GM19324 (cell line): ENCODE data around the gene TMEM181.
"Not testable (repeated sequence)": the region's sequence is repeated elsewhere in the genome, so short reads cannot be mapped to it uniquely, and the experiment has no call there.

Experiments used
- ATAC-seq: cut with Tn5 transposase; IDR thresholded peaks from one replicate; pipeline ENCODE4 v1.9.1; 2021; ENCODE audit warnings: mild to moderate bottlenecking, moderate library complexity; ENCODE audit not compliant: unreplicated experiment, low FRiP score

The TMEM181 gene

DNA sequence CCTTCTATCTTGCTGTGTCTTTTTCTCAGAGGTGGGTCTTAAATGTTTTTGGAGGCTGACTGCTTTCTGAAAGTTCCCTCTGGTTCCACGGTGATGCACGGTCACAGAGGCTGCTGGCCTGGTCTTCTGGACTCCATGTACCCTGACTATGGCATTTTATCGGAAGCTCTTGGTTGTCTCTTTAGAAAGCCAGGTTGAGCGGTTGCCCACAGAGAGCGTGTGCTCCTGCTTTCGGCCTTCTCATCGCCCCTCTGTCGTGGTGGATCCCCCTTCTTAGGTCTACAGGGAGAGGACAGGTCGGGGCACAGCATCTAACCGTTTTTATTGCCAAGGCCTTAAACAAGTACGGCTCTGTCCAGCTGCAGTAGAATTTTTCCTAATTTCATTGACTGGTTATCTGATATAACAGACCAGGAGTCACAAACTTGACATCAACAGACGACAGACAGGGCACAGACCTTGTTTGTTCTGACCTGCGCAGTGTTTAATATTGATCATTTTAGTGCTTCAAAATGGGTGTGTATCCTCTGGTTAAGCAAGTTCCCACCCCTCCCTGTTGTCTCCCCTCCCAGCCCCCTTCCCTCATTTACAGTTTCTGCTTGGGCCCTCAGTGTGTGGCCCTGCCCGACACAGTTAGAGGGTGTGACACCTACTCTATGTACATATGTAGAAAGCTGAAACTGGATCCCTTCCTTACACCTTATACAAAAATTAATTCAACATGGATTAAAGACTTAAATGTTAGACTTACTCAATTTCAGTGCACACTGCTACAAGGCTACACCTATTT, 114.6 kb downstream of the TMEM181 start:
- ATAC-seq, result no peak

DNA sequence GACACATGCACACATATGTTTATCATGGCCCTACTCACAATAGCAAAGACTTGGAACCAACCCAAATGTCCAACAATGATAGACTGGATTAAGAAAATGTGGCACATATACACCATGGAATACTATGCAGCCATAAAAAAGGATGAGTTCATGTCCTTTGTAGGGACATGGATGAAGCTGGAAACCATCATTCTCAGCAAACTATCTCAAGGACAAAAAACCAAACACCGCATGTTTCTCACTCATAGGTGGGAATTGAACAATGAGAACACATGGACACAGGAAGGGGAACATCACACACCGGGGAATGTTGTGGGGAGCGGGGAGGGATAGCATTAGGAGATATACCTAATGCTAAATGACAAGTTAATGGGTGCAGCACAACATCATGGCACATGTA, 117.2 kb downstream of the TMEM181 start:
- not testable (repeated sequence) for ATAC-seq

- ATAC-seq, result no peak
Measured at GRCh38 chr6:158677906-158678578, 118.2 kb downstream of the TMEM181 start.

- ATAC-seq, result no peak
Measured at GRCh38 chr6:158680015-158680414, 120.1 kb downstream of the TMEM181 start.

DNA sequence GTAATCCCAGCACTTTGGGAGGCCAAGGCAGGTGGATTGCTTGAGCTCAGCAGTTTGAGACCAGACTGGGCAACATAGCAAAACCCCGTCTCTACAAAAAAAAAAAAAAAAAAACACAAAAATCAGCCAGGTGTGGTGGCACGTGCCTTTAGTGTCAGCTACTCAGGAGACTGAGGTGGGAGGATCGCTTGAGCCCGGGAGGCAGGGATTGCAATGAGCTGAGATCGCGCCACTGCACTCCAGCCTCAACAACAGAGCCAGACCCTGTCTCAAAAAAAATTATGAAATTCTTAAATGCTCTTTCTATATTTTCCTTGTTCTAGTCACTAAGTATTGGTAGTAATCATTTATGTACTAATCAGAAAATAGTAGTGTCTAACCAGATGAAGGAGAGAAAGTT, 120.6 kb downstream of the TMEM181 start:
- ATAC-seq, result no peak

GRCh38 chr6:158684311-158684710, 124.4 kb downstream of the TMEM181 start:
- ATAC-seq, result no peak

DNA sequence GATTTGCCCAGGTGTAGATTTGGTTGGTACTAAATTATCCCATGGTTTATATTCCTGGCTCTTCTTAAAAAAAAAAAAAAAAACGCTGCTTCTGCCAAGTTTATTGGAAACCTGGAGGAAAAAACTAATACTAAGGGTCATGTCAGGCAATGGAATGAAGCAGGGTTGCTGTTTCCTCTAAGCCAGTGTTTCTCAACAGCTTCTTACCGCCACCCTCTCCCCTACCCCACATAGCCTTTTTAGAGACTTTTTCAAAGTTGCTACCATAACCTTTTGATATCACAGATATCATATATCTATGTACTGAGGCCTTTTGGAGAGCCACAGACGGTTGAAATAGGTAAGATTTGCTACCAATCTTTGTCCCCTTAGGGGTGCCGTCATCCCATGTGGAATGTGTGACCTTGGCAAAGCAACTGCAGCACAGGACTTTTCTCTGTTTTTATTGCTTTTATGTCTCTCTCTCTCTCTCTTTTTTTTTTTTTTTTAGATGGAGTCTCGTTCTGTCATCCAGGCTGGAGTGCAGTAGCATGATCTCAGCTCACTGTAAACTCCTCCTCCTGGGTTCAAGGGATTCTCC, 124.9 kb downstream of the TMEM181 start:
- no peak for ATAC-seq
